Liver (tissue), 9 donors: ENCODE data around the gene TMPRSS11A. TPM values are rescaled to one million over a fixed set of nuclear protein-coding genes. Genes with fewer than 3 reads are reported as not detected.

Source experiments
- DNase-seq: peaks from one replicate; pipeline ENCODE4 v3.0.0-alpha.2; 2017; ENCODE audit warnings: low spot score
- H3K27ac ChIP-seq, 2 donors: one replicate each; pipeline ENCODE4 v1.7.0; 2013; ENCODE audit warnings: inconsistent platforms in 2 of 2, low read length in 2 of 2, control low read depth in 1 of 2, low read depth in 1 of 2, mild to moderate bottlenecking in 1 of 2
- H3K27me3 ChIP-seq, 4 donors: one replicate each; pipeline versions ENCODE4 v1.6.1 to v1.7.0; 2013; ENCODE audit warnings: low read length in 3 of 4, inconsistent platforms in 1 of 4, mild to moderate bottlenecking in 1 of 4, moderate library complexity in 1 of 4; ENCODE audit not compliant: control insufficient read depth in 4 of 4, insufficient read depth in 4 of 4
- H3K36me3 ChIP-seq, 4 donors: one replicate each; pipeline versions ENCODE4 v1.6.1 to v1.7.0; 2013; ENCODE audit warnings: low read length in 3 of 4, mild to moderate bottlenecking in 3 of 4, low read depth in 1 of 4, moderate library complexity in 1 of 4; ENCODE audit not compliant: control insufficient read depth in 4 of 4, insufficient read depth in 3 of 4
- H3K4me1 ChIP-seq, 4 donors: one replicate each; pipeline versions ENCODE4 v1.6.1 to v1.7.0; 2013; ENCODE audit warnings: low read length in 3 of 4, mild to moderate bottlenecking in 3 of 4, moderate library complexity in 1 of 4; ENCODE audit not compliant: control insufficient read depth in 4 of 4, insufficient read depth in 4 of 4
- H3K4me3 ChIP-seq, 3 donors: one replicate each; pipeline versions ENCODE4 v1.6.1 to v1.7.0; 2013; ENCODE audit warnings: low read length in 3 of 3, control low read depth in 1 of 3, low read depth in 1 of 3, mild to moderate bottlenecking in 1 of 3
- H3K9ac ChIP-seq, 2 donors: one replicate each; pipeline ENCODE4 v1.7.0; 2013; ENCODE audit warnings: low read length in 2 of 2, mild to moderate bottlenecking in 2 of 2, moderate library complexity in 2 of 2, control low read depth in 1 of 2, low read depth in 1 of 2
- H3K9me3 ChIP-seq, 4 donors: one replicate each; pipeline versions ENCODE4 v1.6.1 to v1.7.0; 2013; ENCODE audit warnings: low read length in 3 of 4; ENCODE audit not compliant: control insufficient read depth in 4 of 4
- EGR1 ChIP-seq, 2 donors: IDR thresholded peaks; 2 replicates each; pipeline ENCODE4 v1.6.1; 2016 to 2018; ENCODE audit warnings: antibody characterized with exemption in 2 of 2, low read depth in 2 of 2
- FOXA2 ChIP-seq: IDR thresholded peaks from 2 replicates; pipeline ENCODE4 v1.6.1; 2016; ENCODE audit warnings: antibody characterized with exemption
- GABPA ChIP-seq, 2 donors: IDR thresholded peaks in 1 of 2; conservative IDR thresholded peaks in 1 of 2; 2 replicates each; pipeline ENCODE4 v1.6.1; 2016; ENCODE audit warnings: antibody characterized with exemption in 2 of 2, mild to moderate bottlenecking in 1 of 2, moderate library complexity in 1 of 2
- HNF4A ChIP-seq, 2 donors: conservative IDR thresholded peaks; 2 replicates each; pipeline ENCODE4 v1.6.1; 2016; ENCODE audit warnings: antibody characterized with exemption in 2 of 2, mild to moderate bottlenecking in 2 of 2
- HNF4G ChIP-seq: IDR thresholded peaks from 2 replicates; pipeline ENCODE4 v1.6.1; 2016; ENCODE audit warnings: antibody characterized with exemption
- JUND ChIP-seq, 2 donors: IDR thresholded peaks; 2 replicates each; pipeline ENCODE4 v1.6.1; 2016; ENCODE audit warnings: antibody characterized with exemption in 2 of 2
- RAD21 ChIP-seq, 2 donors: IDR thresholded peaks; 2 replicates each; pipeline ENCODE4 v1.6.1; 2016; ENCODE audit warnings: antibody characterized with exemption in 2 of 2, mild to moderate bottlenecking in 2 of 2
- SP1 ChIP-seq: IDR thresholded peaks from 2 replicates; pipeline ENCODE4 v1.6.1; 2018; ENCODE audit warnings: antibody characterized with exemption, mild to moderate bottlenecking
- TAF1 ChIP-seq: conservative IDR thresholded peaks from 2 replicates; pipeline ENCODE4 v1.6.1; 2016; ENCODE audit warnings: antibody characterized with exemption, mild to moderate bottlenecking
- YY1 ChIP-seq: IDR thresholded peaks from 2 replicates; pipeline ENCODE4 v1.6.1; 2016; ENCODE audit warnings: antibody characterized with exemption, mild to moderate bottlenecking
- WGBS: extraction: QIAGEN DNeasy Blood & Tissue Kit; methylation state at CpG from one replicate; pipeline ENCODE4 v1.1.7; 2013; 5-methylcytosine and 5-hydroxymethylcytosine counted together
- polyA plus RNA-seq, 2 donors: library from polyadenylated mRNA; stranded (reverse) in 1 of 2; unstranded in 1 of 2; fragments of 200-250 nt in 1 of 2; fragments of >200 nt in 1 of 2; fragmentation: Nextera tagmentation in 1 of 2; extraction: Ambion mirVana in 1 of 2; gene quantifications; one replicate each; pipeline versions ENCODE4 v1.2.1 to v1.2.3, GENCODE V29; 2013 to 2015
- total RNA-seq, 2 donors: library from RNA; depleted of rRNA; stranded (reverse); fragments of >200 nt; gene quantifications; one replicate each; pipeline ENCODE4 v1.2.3, GENCODE V29; 2014
- TF ChIP-seq, protein P1 (sequence below): IDR thresholded peaks from 2 replicates; pipeline ENCODE4 v1.6.1; 2016; ENCODE audit warnings: antibody characterized with exemption, mild to moderate bottlenecking
- TF ChIP-seq, protein P2 (sequence below): fragments of 150-350 bp; IDR thresholded peaks from 2 replicates; pipeline ENCODE4 v1.5.1; 2017; ENCODE audit warnings: improper control_type of control experiment, low read depth, low read length; ENCODE audit not compliant: missing input control
- TF ChIP-seq, protein P3 (sequence below): IDR thresholded peaks from 2 replicates; pipeline ENCODE4 v1.6.1; 2016; ENCODE audit warnings: antibody characterized with exemption
- TF ChIP-seq, protein P4 (sequence below): IDR thresholded peaks from 2 replicates; pipeline ENCODE4 v1.6.1; 2016; ENCODE audit warnings: antibody characterized with exemption
- TF ChIP-seq, protein P5 (sequence below): IDR thresholded peaks from 2 replicates; pipeline ENCODE4 v1.6.1; 2016; ENCODE audit warnings: antibody characterized with exemption
- donor health status: healthy.
- donor health status: healthy.
- donor health status: healthy.
- donor health status: healthy.
- donor health status: healthy.

The TMPRSS11A gene
- total and polyA plus RNA-seq, 4 donors: 0.01 TPM; not detected in 3

DNA sequence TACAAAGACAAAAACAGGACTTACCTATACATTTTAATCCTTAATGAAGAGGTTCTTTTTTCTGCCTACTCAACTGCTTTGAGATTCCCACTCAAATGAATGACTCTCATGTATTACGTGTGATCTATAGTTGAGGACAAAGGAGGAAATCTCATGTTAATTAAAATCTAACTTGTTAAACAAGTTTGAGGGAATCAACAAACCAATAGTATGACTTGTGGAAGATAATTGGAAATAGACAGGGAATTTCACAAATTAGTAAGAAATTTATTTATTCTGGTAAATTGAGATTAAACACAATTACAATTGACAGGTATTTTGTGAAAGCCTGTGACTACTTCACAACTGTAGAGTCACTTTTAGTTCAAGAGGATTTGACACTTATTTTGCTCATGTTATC is 79.4 kb downstream of the TMPRSS11A start, which contains the start of gene TMPRSS11D:
TMPRSS11D (minus strand) TSS at position 101 of the 400 bp plus-strand sequence; CDS start at position 32, 69 bp downstream.
- Histone ChIP-seq H3K9me3 (no peaks in the 10 kb centered on the region), H3K27me3 (no peaks in the 10 kb centered on the region), H3K36me3 (no peaks in the 10 kb centered on the region), H3K4me3 (no peak within 1 kb of the TSS), H3K4me1 (no peaks in the 10 kb centered on the region), H3K9ac (no peak within 1 kb of the TSS), H3K27ac (no peak within 1 kb of the TSS)
- no peak for DNase-seq
- TF ChIP-seq, protein P1, sequence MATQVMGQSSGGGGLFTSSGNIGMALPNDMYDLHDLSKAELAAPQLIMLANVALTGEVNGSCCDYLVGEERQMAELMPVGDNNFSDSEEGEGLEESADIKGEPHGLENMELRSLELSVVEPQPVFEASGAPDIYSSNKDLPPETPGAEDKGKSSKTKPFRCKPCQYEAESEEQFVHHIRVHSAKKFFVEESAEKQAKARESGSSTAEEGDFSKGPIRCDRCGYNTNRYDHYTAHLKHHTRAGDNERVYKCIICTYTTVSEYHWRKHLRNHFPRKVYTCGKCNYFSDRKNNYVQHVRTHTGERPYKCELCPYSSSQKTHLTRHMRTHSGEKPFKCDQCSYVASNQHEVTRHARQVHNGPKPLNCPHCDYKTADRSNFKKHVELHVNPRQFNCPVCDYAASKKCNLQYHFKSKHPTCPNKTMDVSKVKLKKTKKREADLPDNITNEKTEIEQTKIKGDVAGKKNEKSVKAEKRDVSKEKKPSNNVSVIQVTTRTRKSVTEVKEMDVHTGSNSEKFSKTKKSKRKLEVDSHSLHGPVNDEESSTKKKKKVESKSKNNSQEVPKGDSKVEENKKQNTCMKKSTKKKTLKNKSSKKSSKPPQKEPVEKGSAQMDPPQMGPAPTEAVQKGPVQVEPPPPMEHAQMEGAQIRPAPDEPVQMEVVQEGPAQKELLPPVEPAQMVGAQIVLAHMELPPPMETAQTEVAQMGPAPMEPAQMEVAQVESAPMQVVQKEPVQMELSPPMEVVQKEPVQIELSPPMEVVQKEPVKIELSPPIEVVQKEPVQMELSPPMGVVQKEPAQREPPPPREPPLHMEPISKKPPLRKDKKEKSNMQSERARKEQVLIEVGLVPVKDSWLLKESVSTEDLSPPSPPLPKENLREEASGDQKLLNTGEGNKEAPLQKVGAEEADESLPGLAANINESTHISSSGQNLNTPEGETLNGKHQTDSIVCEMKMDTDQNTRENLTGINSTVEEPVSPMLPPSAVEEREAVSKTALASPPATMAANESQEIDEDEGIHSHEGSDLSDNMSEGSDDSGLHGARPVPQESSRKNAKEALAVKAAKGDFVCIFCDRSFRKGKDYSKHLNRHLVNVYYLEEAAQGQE: no peak
- TF ChIP-seq RAD21 (IDR thresholded peaks at IDR 0.05): no peak
- TF ChIP-seq, protein P2, sequence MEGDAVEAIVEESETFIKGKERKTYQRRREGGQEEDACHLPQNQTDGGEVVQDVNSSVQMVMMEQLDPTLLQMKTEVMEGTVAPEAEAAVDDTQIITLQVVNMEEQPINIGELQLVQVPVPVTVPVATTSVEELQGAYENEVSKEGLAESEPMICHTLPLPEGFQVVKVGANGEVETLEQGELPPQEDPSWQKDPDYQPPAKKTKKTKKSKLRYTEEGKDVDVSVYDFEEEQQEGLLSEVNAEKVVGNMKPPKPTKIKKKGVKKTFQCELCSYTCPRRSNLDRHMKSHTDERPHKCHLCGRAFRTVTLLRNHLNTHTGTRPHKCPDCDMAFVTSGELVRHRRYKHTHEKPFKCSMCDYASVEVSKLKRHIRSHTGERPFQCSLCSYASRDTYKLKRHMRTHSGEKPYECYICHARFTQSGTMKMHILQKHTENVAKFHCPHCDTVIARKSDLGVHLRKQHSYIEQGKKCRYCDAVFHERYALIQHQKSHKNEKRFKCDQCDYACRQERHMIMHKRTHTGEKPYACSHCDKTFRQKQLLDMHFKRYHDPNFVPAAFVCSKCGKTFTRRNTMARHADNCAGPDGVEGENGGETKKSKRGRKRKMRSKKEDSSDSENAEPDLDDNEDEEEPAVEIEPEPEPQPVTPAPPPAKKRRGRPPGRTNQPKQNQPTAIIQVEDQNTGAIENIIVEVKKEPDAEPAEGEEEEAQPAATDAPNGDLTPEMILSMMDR: no peak
- TF ChIP-seq TAF1: no peak
- no peak for TF ChIP-seq EGR1 (IDR thresholded peaks at IDR 0.05; ENCODE audit: low read depth in 2 of 2)
- no peak for TF ChIP-seq HNF4A (conservative IDR thresholded peaks at IDR 0.05)
- TF ChIP-seq SP1: no peak
- TF ChIP-seq GABPA (IDR thresholded peaks at IDR 0.05 in 1 of 2, conservative IDR thresholded peaks at IDR 0.05 in 1 of 2): no peak
- no peak for TF ChIP-seq JUND (IDR thresholded peaks at IDR 0.05)
- no peak for TF ChIP-seq YY1
- TF ChIP-seq, protein P3, sequence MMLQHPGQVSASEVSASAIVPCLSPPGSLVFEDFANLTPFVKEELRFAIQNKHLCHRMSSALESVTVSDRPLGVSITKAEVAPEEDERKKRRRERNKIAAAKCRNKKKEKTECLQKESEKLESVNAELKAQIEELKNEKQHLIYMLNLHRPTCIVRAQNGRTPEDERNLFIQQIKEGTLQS: no peak
- no peak for TF ChIP-seq HNF4G
- no peak for TF ChIP-seq FOXA2
- TF ChIP-seq, protein P4, sequence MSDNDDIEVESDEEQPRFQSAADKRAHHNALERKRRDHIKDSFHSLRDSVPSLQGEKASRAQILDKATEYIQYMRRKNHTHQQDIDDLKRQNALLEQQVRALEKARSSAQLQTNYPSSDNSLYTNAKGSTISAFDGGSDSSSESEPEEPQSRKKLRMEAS: no peak
- WGBS: 82% methylated on average over 1 of the region's 1 CpG

DNA sequence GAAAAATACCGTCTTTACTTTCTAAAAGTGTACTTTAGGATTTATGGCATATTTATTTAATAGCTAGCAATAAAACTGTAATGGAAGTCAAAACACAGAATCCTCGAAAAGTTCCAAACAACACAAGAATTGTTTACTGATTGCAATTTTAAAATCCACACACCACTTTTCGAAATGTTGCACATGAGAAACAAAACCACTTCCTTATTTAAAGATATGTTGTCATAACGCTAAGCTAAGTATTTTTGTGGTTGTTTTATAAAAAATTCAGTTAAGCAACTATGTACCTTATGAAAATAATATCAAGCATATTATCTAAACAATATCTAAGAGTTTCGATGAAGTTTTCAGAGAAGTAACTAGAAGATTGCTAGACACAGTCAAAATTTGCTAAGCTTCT is 79.8 kb downstream of the TMPRSS11A start:
- H3K27me3 ChIP-seq: no peaks in the 10 kb centered on the region
- no peaks in the 10 kb centered on the region for H3K4me1 ChIP-seq
- no peak overlapping the region for H3K27ac ChIP-seq
- H3K4me3 ChIP-seq: no peak overlapping the region
- no peak overlapping the region for H3K9ac ChIP-seq
- no peaks in the 10 kb centered on the region for H3K36me3 ChIP-seq
- WGBS: 67% methylated on average over 5 of the region's 5 CpGs
- TF ChIP-seq, protein P5, sequence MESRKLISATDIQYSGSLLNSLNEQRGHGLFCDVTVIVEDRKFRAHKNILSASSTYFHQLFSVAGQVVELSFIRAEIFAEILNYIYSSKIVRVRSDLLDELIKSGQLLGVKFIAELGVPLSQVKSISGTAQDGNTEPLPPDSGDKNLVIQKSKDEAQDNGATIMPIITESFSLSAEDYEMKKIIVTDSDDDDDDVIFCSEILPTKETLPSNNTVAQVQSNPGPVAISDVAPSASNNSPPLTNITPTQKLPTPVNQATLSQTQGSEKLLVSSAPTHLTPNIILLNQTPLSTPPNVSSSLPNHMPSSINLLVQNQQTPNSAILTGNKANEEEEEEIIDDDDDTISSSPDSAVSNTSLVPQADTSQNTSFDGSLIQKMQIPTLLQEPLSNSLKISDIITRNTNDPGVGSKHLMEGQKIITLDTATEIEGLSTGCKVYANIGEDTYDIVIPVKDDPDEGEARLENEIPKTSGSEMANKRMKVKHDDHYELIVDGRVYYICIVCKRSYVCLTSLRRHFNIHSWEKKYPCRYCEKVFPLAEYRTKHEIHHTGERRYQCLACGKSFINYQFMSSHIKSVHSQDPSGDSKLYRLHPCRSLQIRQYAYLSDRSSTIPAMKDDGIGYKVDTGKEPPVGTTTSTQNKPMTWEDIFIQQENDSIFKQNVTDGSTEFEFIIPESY: no peak
- H3K9me3 ChIP-seq: no peaks in the 10 kb centered on the region
- no peak for DNase-seq
